ENCODE results near the gene LRP3.
A peak's percentile ranks its signal among the peaks of the same experiment; 100 is the strongest.

Gene LRP3

DNA sequence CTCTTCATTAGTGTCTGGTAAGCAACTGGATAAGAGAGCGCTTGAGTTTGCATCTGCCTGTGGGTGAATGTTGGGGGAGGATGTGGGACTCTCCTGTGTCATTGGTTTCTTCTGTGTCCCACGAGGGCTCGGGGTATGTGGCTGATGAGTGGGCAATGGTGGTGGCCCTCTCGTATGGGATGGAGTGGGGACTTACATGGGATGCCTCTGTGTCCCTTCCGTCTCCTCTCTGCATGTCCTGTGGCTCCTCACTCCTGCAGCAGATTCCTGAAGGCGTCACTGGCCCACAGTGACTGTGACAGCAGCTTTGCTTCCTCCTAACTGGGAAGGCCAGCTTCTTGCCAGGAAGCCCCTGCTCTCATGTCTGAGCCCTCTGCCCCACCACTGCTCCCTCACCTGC is 2.6 kb upstream of the LRP3 start:
- TF ChIP-seq, protein P1, sequence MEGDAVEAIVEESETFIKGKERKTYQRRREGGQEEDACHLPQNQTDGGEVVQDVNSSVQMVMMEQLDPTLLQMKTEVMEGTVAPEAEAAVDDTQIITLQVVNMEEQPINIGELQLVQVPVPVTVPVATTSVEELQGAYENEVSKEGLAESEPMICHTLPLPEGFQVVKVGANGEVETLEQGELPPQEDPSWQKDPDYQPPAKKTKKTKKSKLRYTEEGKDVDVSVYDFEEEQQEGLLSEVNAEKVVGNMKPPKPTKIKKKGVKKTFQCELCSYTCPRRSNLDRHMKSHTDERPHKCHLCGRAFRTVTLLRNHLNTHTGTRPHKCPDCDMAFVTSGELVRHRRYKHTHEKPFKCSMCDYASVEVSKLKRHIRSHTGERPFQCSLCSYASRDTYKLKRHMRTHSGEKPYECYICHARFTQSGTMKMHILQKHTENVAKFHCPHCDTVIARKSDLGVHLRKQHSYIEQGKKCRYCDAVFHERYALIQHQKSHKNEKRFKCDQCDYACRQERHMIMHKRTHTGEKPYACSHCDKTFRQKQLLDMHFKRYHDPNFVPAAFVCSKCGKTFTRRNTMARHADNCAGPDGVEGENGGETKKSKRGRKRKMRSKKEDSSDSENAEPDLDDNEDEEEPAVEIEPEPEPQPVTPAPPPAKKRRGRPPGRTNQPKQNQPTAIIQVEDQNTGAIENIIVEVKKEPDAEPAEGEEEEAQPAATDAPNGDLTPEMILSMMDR (IDR thresholded peaks at IDR 0.05; ENCODE audit: insufficient read depth, low read length), result no peak
- TF ChIP-seq GABPA (IDR thresholded peaks at IDR 0.05; ENCODE audit: low read depth), result no peak
- TF ChIP-seq, protein P2, sequence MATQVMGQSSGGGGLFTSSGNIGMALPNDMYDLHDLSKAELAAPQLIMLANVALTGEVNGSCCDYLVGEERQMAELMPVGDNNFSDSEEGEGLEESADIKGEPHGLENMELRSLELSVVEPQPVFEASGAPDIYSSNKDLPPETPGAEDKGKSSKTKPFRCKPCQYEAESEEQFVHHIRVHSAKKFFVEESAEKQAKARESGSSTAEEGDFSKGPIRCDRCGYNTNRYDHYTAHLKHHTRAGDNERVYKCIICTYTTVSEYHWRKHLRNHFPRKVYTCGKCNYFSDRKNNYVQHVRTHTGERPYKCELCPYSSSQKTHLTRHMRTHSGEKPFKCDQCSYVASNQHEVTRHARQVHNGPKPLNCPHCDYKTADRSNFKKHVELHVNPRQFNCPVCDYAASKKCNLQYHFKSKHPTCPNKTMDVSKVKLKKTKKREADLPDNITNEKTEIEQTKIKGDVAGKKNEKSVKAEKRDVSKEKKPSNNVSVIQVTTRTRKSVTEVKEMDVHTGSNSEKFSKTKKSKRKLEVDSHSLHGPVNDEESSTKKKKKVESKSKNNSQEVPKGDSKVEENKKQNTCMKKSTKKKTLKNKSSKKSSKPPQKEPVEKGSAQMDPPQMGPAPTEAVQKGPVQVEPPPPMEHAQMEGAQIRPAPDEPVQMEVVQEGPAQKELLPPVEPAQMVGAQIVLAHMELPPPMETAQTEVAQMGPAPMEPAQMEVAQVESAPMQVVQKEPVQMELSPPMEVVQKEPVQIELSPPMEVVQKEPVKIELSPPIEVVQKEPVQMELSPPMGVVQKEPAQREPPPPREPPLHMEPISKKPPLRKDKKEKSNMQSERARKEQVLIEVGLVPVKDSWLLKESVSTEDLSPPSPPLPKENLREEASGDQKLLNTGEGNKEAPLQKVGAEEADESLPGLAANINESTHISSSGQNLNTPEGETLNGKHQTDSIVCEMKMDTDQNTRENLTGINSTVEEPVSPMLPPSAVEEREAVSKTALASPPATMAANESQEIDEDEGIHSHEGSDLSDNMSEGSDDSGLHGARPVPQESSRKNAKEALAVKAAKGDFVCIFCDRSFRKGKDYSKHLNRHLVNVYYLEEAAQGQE (IDR thresholded peaks at IDR 0.05; ENCODE audit: insufficient replicate concordance, low read depth), result no peak
- no peak for TF ChIP-seq POLR2AphosphoS5 (IDR thresholded peaks at IDR 0.05; ENCODE audit: low read depth)
- TF ChIP-seq SPI1 (IDR thresholded peaks at IDR 0.05; ENCODE audit: borderline replicate concordance, low read depth), result no peak
- no peak overlapping the region for H3K27ac ChIP-seq (replicated peaks)
- no peak for DNase-seq (ENCODE audit: low read depth in 1 of 2, low spot score in 1 of 2)
- no peak overlapping the region for H3K4me3 ChIP-seq (replicated peaks; ENCODE audit: insufficient read depth, low read length)
- H3K27me3 ChIP-seq (ENCODE audit: insufficient read depth, poor library complexity, severe bottlenecking), result no peaks in the 10 kb centered on the region

DNA sequence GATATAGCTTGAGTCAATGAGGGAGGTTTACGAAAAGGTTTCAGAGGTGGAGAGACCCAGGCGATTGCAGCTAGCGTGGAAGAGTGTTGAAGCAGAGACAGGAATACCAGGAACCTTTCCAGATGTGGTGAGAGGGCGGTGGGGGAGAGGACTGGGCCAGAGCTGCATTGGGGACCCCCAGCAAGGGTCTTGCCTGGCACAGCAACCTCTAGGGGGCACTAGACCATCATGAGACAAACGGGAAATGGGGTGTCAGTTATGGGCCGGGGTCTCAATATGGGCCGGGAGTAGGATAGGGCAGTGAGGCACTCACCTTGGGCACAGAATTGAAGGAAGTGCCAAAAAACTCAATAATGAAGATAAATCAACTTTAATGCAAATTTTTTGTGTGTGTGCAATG is 2.1 kb upstream of the LRP3 start:
- no peaks in the 10 kb centered on the region for H3K27me3 ChIP-seq (ENCODE audit: insufficient read depth, poor library complexity, severe bottlenecking)
- no peak overlapping the region for H3K27ac ChIP-seq (replicated peaks)
- no peak for DNase-seq (ENCODE audit: low read depth in 1 of 2, low spot score in 1 of 2)
- TF ChIP-seq POLR2AphosphoS5 (IDR thresholded peaks at IDR 0.05; ENCODE audit: low read depth) (no peak), SPI1 (IDR thresholded peaks at IDR 0.05; ENCODE audit: borderline replicate concordance, low read depth) (no peak)
- H3K4me3 ChIP-seq (replicated peaks; ENCODE audit: insufficient read depth, low read length), result no peak overlapping the region

DNA sequence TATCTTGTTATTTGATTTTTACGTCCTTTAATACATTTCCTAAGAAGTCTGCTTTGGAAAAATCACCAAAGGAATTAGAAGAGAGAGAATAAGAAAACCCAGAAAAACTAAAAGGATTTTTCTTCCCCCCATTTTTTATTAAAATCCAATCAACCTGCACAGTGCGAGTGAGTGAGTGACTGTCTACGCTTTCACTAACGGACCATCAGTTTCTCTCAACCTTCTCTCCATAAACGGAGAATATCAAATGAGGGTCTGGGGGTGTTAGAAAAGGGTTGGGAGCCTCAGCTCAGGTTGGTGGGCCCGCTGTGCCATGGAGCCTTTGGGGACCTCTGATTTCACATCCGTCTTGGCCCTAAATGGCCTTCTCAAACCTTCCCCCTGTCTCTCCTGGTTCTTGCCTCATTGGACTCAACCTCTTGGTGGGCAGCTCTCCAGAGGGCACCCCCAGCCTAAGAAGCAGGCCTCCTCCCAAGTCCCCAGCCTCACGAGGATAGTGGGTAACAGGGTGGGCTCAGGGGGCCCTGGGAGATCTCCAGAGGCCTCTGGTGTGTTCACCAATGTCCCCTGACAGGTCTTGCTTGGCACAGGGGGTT is 763 bp upstream of the LRP3 start:
- Histone ChIP-seq H3K27me3 (ENCODE audit: insufficient read depth, poor library complexity, severe bottlenecking) (no peaks in the 10 kb centered on the region), H3K4me3 (replicated peaks; ENCODE audit: insufficient read depth, low read length) (no peak overlapping the region), H3K27ac (replicated peaks) (peak overlapping the region; percentile 43)
- TF ChIP-seq GABPA (IDR thresholded peaks at IDR 0.05; ENCODE audit: low read depth) (no peak), POLR2AphosphoS5 (IDR thresholded peaks at IDR 0.05; ENCODE audit: low read depth) (no peak), SPI1 (IDR thresholded peaks at IDR 0.05; ENCODE audit: borderline replicate concordance, low read depth) (no peak)
- TF ChIP-seq, protein P2 (IDR thresholded peaks at IDR 0.05; ENCODE audit: insufficient replicate concordance, low read depth), result no peak
- TF ChIP-seq, protein P1 (IDR thresholded peaks at IDR 0.05; ENCODE audit: insufficient read depth, low read length), result no peak
- DNase-seq (ENCODE audit: low read depth in 1 of 2, low spot score in 1 of 2), result no peak

DNA sequence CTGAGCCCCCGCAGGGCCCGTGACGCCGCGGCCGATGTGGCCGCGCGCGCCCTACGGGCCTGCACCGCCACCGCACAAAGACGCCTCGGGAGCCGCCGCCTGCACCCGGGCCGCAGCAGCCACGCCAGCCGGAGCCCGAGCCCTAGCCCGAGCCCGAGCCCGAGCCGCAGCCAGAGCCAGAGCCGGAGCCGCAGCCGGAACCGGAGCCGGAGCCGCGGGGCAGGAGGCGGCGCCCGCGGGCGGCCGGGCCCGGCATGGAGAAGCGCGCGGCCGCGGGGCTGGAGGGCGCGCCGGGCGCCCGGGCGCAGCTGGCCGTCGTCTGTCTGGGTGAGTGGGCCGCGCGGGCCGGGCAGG is 379 bp downstream of the LRP3 start:
- Histone ChIP-seq H3K27ac (replicated peaks) (no peak overlapping the region), H3K4me3 (replicated peaks; ENCODE audit: insufficient read depth, low read length) (peak overlapping the region; percentile 78), H3K27me3 (ENCODE audit: insufficient read depth, poor library complexity, severe bottlenecking) (no peaks in the 10 kb centered on the region)
- DNase-seq (ENCODE audit: low read depth in 1 of 2, low spot score in 1 of 2), result no peak
- no peak for TF ChIP-seq SPI1 (IDR thresholded peaks at IDR 0.05; ENCODE audit: borderline replicate concordance, low read depth)
- TF ChIP-seq, protein P2 (IDR thresholded peaks at IDR 0.05; ENCODE audit: insufficient replicate concordance, low read depth), result no peak
- TF ChIP-seq, protein P1 (IDR thresholded peaks at IDR 0.05; ENCODE audit: insufficient read depth, low read length), result no peak
- no peak for TF ChIP-seq GABPA (IDR thresholded peaks at IDR 0.05; ENCODE audit: low read depth)
- TF ChIP-seq POLR2AphosphoS5 (IDR thresholded peaks at IDR 0.05; ENCODE audit: low read depth), result no peak

All from HL-60 (cell line).